T-helper 2 cell treated with Interferon-gamma antibody and Interleukin-4, amounts not matched to agents 5 μg/mL and 100 μg/mL, for 36 hours (primary cell): ENCODE results near the gene UQCRC1.

Experiments used
- DNase-seq: peaks from one replicate; pipeline ENCODE4 v3.0.0; 2021; ENCODE audit warnings: low spot score
- H3K27ac Mint-ChIP-seq: one replicate; pipeline ENCODE4 v1.8.0; 2021; ENCODE audit warnings: mild to moderate bottlenecking, mixed read lengths
- H3K27me3 Mint-ChIP-seq: one replicate; pipeline ENCODE4 v1.8.0; 2021; ENCODE audit warnings: low read depth, mixed read lengths
- H3K36me3 Mint-ChIP-seq: one replicate; pipeline ENCODE4 v1.8.0; 2021; ENCODE audit warnings: low read depth, mixed read lengths
- H3K4me1 Mint-ChIP-seq: one replicate; pipeline ENCODE4 v1.8.0; 2021; ENCODE audit warnings: low read depth, mixed read lengths
- H3K4me3 Mint-ChIP-seq: one replicate; pipeline ENCODE4 v1.8.0; 2022; ENCODE audit warnings: mild to moderate bottlenecking, moderate library complexity, mixed read lengths
- H3K9me3 Mint-ChIP-seq: one replicate; pipeline ENCODE4 v1.8.0; 2021; ENCODE audit warnings: mixed read lengths

UQCRC1 gene

GRCh38 chr3:48598323-48599076 lies 10.9 kb downstream of the UQCRC1 start:
- DNase-seq = no peak
- no peak overlapping the region for H3K27ac Mint-ChIP-seq
- H3K36me3 Mint-ChIP-seq = peaks cover 20% of the 10 kb centered on the region
- H3K9me3 Mint-ChIP-seq = no peaks in the 10 kb centered on the region
- peaks cover 13% of the 10 kb centered on the region for H3K27me3 Mint-ChIP-seq
- no peak overlapping the region for H3K4me3 Mint-ChIP-seq
- no peaks in the 10 kb centered on the region for H3K4me1 Mint-ChIP-seq

GRCh38 chr3:48597408-48597800 lies 12.0 kb downstream of the UQCRC1 start:
- no peaks in the 10 kb centered on the region for H3K9me3 Mint-ChIP-seq
- H3K4me1 Mint-ChIP-seq = no peaks in the 10 kb centered on the region
- peaks cover 13% of the 10 kb centered on the region for H3K27me3 Mint-ChIP-seq
- no peak overlapping the region for H3K27ac Mint-ChIP-seq
- H3K36me3 Mint-ChIP-seq = peaks cover 14% of the 10 kb centered on the region
- DNase-seq = no peak
- no peak overlapping the region for H3K4me3 Mint-ChIP-seq

- no peak for DNase-seq
- Mint-ChIP-seq H3K4me1 (no peaks in the 10 kb centered on the region), H3K27ac (no peak overlapping the region), H3K36me3 (peaks cover 11% of the 10 kb centered on the region), H3K4me3 (no peak overlapping the region), H3K9me3 (no peaks in the 10 kb centered on the region), H3K27me3 (peaks cover 13% of the 10 kb centered on the region)
These were observed 12.6 kb downstream of the UQCRC1 start for GRCh38 chr3:48596676-48597407.

- H3K9me3 Mint-ChIP-seq = no peaks in the 10 kb centered on the region
- H3K4me1 Mint-ChIP-seq = no peaks in the 10 kb centered on the region
- no peak overlapping the region for H3K27ac Mint-ChIP-seq
- DNase-seq = no peak
- peaks cover 9% of the 10 kb centered on the region for H3K36me3 Mint-ChIP-seq
- H3K27me3 Mint-ChIP-seq = peaks cover 13% of the 10 kb centered on the region
- H3K4me3 Mint-ChIP-seq = no peak overlapping the region
These were observed 13.3 kb downstream of the UQCRC1 start for GRCh38 chr3:48596157-48596556.

GRCh38 chr3:48595526-48596121 lies 13.8 kb downstream of the UQCRC1 start:
- Mint-ChIP-seq H3K9me3 (no peaks in the 10 kb centered on the region), H3K27ac (no peak overlapping the region)

GRCh38 chr3:48595075-48595525 lies 14.3 kb downstream of the UQCRC1 start, which contains the start of gene COL7A1:
COL7A1 (minus strand) TSS chr3:48595329; CDS start chr3:48595159, 170 bp downstream.
- H3K36me3 Mint-ChIP-seq = peaks cover under 1% of the 10 kb centered on the region
- H3K27me3 Mint-ChIP-seq = peaks cover 13% of the 10 kb centered on the region
- no peak within 1 kb of the TSS for H3K27ac Mint-ChIP-seq
- H3K4me1 Mint-ChIP-seq = no peaks in the 10 kb centered on the region
- no peak within 1 kb of the TSS for H3K4me3 Mint-ChIP-seq
- DNase-seq = no peak
- H3K9me3 Mint-ChIP-seq = no peaks in the 10 kb centered on the region

More at GRCh38 chr3:48595526-48596121, 13.8 kb downstream of the UQCRC1 start:
- H3K36me3 Mint-ChIP-seq = peaks cover 6% of the 10 kb centered on the region
- H3K27me3 Mint-ChIP-seq = peaks cover 13% of the 10 kb centered on the region
- no peak for DNase-seq
- H3K4me1 Mint-ChIP-seq = no peaks in the 10 kb centered on the region
- H3K4me3 Mint-ChIP-seq = no peak overlapping the region

- no peak for DNase-seq
- no peaks in the 10 kb centered on the region for H3K36me3 Mint-ChIP-seq
- H3K4me3 Mint-ChIP-seq = no peak overlapping the region
- H3K9me3 Mint-ChIP-seq = no peaks in the 10 kb centered on the region
- H3K4me1 Mint-ChIP-seq = no peaks in the 10 kb centered on the region
- no peak overlapping the region for H3K27ac Mint-ChIP-seq
- H3K27me3 Mint-ChIP-seq = peaks cover 17% of the 10 kb centered on the region
These were observed 14.9 kb downstream of the UQCRC1 start for GRCh38 chr3:48594417-48595049.

- peaks cover 22% of the 10 kb centered on the region for H3K27me3 Mint-ChIP-seq
- H3K27ac Mint-ChIP-seq = no peak overlapping the region
- H3K4me3 Mint-ChIP-seq = no peak overlapping the region
- H3K4me1 Mint-ChIP-seq = no peaks in the 10 kb centered on the region
- no peaks in the 10 kb centered on the region for H3K36me3 Mint-ChIP-seq
- no peak for DNase-seq
- H3K9me3 Mint-ChIP-seq = no peaks in the 10 kb centered on the region
These were observed 16.1 kb downstream of the UQCRC1 start for GRCh38 chr3:48593337-48593736.

GRCh38 chr3:48592519-48593087 lies 16.8 kb downstream of the UQCRC1 start:
- Mint-ChIP-seq H3K9me3 (no peaks in the 10 kb centered on the region), H3K4me3 (no peak overlapping the region), H3K36me3 (no peaks in the 10 kb centered on the region), H3K27ac (no peak overlapping the region), H3K27me3 (peaks cover 22% of the 10 kb centered on the region), H3K4me1 (no peaks in the 10 kb centered on the region)
- DNase-seq = no peak

GRCh38 chr3:48591886-48592518 lies 17.4 kb downstream of the UQCRC1 start:
- Mint-ChIP-seq H3K4me3 (no peak overlapping the region), H3K36me3 (no peaks in the 10 kb centered on the region), H3K27me3 (peaks cover 22% of the 10 kb centered on the region), H3K9me3 (no peaks in the 10 kb centered on the region), H3K27ac (no peak overlapping the region), H3K4me1 (no peaks in the 10 kb centered on the region)
- no peak for DNase-seq

- Mint-ChIP-seq H3K36me3 (no peaks in the 10 kb centered on the region), H3K9me3 (no peaks in the 10 kb centered on the region), H3K4me3 (no peak overlapping the region), H3K27me3 (peaks cover 22% of the 10 kb centered on the region), H3K4me1 (no peaks in the 10 kb centered on the region), H3K27ac (no peak overlapping the region)
- DNase-seq = no peak
These were observed 18.0 kb downstream of the UQCRC1 start for GRCh38 chr3:48591436-48591835.

GRCh38 chr3:48588230-48588629 lies 21.2 kb downstream of the UQCRC1 start:
- Mint-ChIP-seq H3K36me3 (no peaks in the 10 kb centered on the region), H3K4me3 (no peak overlapping the region), H3K27ac (no peak overlapping the region), H3K9me3 (no peaks in the 10 kb centered on the region), H3K27me3 (peaks cover 9% of the 10 kb centered on the region), H3K4me1 (no peaks in the 10 kb centered on the region)
- no peak for DNase-seq

- Mint-ChIP-seq H3K27ac (no peak overlapping the region), H3K4me1 (no peaks in the 10 kb centered on the region), H3K27me3 (peaks cover 9% of the 10 kb centered on the region), H3K36me3 (no peaks in the 10 kb centered on the region), H3K4me3 (no peak overlapping the region), H3K9me3 (no peaks in the 10 kb centered on the region)
- no peak for DNase-seq
These were observed 21.8 kb downstream of the UQCRC1 start for GRCh38 chr3:48587686-48588085.
